WERI-Rb-1 (cell line): ENCODE measurements around the gene ZNF343.

ENCODE experiments used
- DNase-seq: peaks from one replicate; pipeline ENCODE4 v3.0.0-alpha.2; 2020
- H3K27ac ChIP-seq: fragments of 250-450 bp; sonication (Bioruptor Pico); 2 replicates; pipeline ENCODE4 v1.5.1; 2020; ENCODE audit warnings: mild to moderate bottlenecking, moderate library complexity
- H3K27me3 ChIP-seq: fragments of 250-450 bp; sonication (Bioruptor Pico); 2 replicates; pipeline ENCODE4 v1.5.1; 2021; ENCODE audit warnings: mild to moderate bottlenecking, low read depth, moderate library complexity; ENCODE audit not compliant: insufficient read depth, severe bottlenecking
- H3K36me3 ChIP-seq: fragments of 250-450 bp; sonication (Bioruptor Pico); 2 replicates; pipeline ENCODE4 v1.5.1; 2020; ENCODE audit warnings: mild to moderate bottlenecking, moderate library complexity
- H3K4me3 ChIP-seq: 2 replicates; pipeline ENCODE4 v1.5.1; 2011; ENCODE audit warnings: low read depth, mild to moderate bottlenecking, control low read depth, low read length
- H3K9me3 ChIP-seq: fragments of 250-450 bp; sonication (Bioruptor Pico); 2 replicates; pipeline ENCODE4 v1.5.1; 2021; ENCODE audit warnings: mild to moderate bottlenecking, moderate library complexity; ENCODE audit not compliant: severe bottlenecking
- TF ChIP-seq, protein P1 (sequence below): IDR thresholded peaks from 2 replicates; pipeline ENCODE4 v1.5.1; 2011; ENCODE audit warnings: low read depth, mild to moderate bottlenecking, control low read depth, inconsistent platforms, low read length

ZNF343 gene

DNA sequence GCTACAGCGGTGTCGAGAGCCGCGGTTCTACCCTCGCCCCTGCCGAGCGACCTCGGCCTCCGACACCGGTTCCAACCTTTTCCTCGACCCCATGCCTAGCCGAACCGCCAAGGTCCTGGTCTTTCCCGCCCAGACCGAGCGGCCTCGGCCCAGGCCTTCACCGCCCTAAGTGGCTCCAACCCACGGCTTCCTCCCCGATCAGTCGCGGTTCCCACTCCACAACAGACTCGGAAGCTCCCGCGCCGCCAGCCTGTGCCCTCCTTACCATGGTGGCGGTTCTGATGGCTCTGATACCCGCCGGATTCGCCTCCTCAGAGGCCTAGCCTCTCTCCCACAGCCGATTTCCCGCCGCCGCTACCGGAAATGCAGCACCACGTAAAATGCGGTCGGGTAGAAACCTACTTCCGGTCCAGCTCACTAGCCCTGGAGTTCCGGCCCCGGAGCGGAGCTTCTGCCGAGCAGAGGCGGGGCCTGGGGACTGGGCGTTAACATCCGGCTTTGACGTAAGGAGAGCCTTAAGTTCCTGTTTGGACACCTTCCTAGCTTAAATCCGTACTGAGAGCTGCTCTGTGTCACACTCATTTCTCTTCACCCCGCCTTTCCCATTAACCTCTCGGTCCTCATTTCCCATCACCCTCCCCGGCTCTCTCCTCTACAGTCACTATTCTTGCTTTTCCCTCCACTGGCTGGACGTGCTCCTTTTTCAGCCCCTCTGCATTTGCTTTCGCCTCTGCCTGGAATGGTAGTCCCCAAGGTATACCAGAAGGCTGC, 38.1 kb downstream of the ZNF343 start, which contains the start of gene SNRPB:
SNRPB (minus strand) TSS at position 367 of the 771 bp plus-strand sequence; CDS start at position 268, 99 bp downstream.
- H3K27ac ChIP-seq: peak within 1 kb of the TSS; percentile 98
- peak within 1 kb of the TSS; percentile 100 for H3K4me3 ChIP-seq
- no peaks in the 10 kb centered on the region for H3K9me3 ChIP-seq
- H3K36me3 ChIP-seq: peaks cover 48% of the 10 kb centered on the region
- H3K27me3 ChIP-seq: no peaks in the 10 kb centered on the region
- peak; percentile 98 for DNase-seq
- TF ChIP-seq, protein P1, sequence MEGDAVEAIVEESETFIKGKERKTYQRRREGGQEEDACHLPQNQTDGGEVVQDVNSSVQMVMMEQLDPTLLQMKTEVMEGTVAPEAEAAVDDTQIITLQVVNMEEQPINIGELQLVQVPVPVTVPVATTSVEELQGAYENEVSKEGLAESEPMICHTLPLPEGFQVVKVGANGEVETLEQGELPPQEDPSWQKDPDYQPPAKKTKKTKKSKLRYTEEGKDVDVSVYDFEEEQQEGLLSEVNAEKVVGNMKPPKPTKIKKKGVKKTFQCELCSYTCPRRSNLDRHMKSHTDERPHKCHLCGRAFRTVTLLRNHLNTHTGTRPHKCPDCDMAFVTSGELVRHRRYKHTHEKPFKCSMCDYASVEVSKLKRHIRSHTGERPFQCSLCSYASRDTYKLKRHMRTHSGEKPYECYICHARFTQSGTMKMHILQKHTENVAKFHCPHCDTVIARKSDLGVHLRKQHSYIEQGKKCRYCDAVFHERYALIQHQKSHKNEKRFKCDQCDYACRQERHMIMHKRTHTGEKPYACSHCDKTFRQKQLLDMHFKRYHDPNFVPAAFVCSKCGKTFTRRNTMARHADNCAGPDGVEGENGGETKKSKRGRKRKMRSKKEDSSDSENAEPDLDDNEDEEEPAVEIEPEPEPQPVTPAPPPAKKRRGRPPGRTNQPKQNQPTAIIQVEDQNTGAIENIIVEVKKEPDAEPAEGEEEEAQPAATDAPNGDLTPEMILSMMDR: no peak

DNA sequence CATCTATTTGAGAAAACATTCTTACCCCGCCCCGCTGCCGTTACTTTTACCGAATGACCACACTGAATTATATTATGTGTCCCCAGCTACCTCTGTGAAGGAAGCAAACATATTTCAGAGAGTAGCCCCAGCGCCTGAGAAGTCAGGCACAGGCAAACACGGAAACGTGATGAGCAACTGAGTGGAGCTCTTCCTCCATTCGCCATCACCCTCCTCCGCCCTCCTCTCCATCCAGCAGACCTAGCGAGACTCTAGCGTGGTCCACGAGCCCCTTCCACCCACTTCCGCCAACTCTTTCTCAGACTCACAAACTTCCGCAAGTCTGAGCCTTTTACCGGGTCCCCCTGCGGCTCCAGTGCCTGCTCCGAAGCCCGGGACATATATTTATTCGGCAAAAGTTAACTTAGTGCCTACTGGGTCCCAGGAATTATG, 38.7 kb downstream of the ZNF343 start:
- H3K36me3 ChIP-seq: peaks cover 53% of the 10 kb centered on the region
- no peaks in the 10 kb centered on the region for H3K27me3 ChIP-seq
- H3K9me3 ChIP-seq: no peaks in the 10 kb centered on the region
- TF ChIP-seq, protein P1: no peak
- peak overlapping the region; percentile 100 for H3K4me3 ChIP-seq
- H3K27ac ChIP-seq: peak overlapping the region; percentile 98
- DNase-seq: peak; percentile 39

DNA sequence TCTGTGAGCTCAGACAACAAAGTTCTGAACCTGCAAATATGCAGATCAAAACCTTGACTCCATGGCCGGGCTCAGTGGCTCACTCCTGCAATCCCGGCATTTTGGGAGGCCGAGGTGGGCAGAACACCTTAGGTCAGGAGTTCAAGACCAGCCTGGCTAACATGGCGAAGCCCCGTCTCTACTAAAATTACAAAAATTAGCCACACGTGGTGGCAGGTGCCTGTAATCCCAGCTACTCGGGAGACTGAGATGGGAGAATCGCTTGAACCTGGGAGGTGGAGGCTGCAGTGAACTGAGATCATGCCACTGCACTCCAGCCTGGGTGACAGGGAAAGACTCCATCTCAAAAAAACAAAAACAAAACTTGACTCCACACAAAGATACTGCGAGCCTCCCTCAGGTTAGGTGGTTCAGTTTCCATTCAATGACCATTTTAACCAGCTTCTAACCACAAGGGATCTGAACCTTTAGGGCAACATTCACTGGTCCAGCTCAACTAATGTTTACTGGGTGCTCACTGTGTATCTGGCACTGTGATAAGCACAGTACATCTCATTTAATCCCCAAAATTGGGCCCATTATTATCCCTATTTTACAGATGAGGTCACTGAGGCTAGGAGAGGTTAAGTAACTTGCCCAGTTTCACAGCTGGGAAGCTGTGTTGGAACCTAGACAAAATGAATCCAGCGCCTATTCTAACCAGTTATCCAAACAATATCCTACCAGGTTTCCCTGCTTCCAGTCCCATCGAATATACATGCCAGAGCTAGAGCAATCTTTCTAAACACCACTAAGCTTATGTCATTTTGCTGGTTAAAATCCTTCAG, 39.9 kb downstream of the ZNF343 start:
- TF ChIP-seq, protein P1: no peak
- no peaks in the 10 kb centered on the region for H3K9me3 ChIP-seq
- peak overlapping the region; percentile 100 for H3K4me3 ChIP-seq
- 0 out of 2 replicates have a peak overlapping the region, but pooled peaks have one; percentile 98 for H3K27ac ChIP-seq
- no peaks in the 10 kb centered on the region for H3K27me3 ChIP-seq
- no peak for DNase-seq
- H3K36me3 ChIP-seq: peaks cover 65% of the 10 kb centered on the region

DNA sequence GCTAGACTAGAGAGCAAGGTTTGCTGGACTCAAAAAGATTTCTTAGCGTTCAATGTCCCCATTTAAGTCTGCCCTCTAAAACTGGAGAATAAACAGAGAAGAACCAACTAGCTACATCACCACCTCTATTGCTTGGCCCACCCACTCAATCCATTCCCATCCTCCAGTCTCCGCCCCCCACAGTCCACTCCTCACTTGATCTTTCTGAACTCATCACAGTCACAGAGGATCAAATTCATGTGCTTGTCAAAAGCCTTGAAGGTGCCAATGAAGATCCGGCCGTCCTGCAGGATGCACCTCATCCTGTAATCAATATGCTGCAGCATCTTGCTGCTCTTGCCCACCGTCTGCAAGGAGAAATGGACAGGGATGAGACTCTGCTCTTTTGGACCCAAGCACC, 41.3 kb downstream of the ZNF343 start:
- DNase-seq: no peak
- H3K27me3 ChIP-seq: no peaks in the 10 kb centered on the region
- no peak overlapping the region for H3K27ac ChIP-seq
- H3K36me3 ChIP-seq: peaks cover 79% of the 10 kb centered on the region
- H3K4me3 ChIP-seq: no peak overlapping the region
- no peaks in the 10 kb centered on the region for H3K9me3 ChIP-seq
- TF ChIP-seq, protein P1: no peak

DNA sequence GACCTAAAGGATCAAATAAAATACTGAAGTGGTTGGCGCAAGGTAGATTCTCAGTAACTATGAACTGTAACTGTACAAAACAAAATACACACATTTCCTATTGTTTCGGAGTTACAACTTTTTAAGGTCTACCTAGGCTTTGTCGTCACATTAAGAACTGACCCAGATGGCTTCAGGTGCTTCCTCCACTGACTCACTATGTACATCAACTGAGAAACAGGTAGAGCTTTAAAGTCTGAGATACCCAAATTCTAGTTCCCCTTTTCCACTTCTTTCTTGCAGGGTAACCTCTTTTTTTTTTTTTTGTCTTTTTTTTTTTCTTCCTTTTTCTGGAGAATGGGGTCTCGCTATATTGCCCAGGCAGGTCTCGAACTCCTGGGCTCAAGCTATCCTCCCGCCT, 43.6 kb downstream of the ZNF343 start:
- Histone ChIP-seq H3K36me3 (peaks cover 98% of the 10 kb centered on the region), H3K27ac (no peak overlapping the region), H3K27me3 (no peaks in the 10 kb centered on the region), H3K4me3 (no peak overlapping the region), H3K9me3 (no peaks in the 10 kb centered on the region)
- TF ChIP-seq, protein P1: no peak
- DNase-seq: no peak
